HL-60/S4 (cell line): ENCODE measurements around the gene CYP1A2.
"Not testable (repeated sequence)": the region's sequence is repeated elsewhere in the genome, so short reads cannot be mapped to it uniquely, and the experiment has no call there.

Experiments
- in situ Hi-C: fragments of 300-500 bp; cut with MboI; formaldehyde crosslinking; loops from 2 replicates; pipeline ENCODE4 v1.14.3; 2022; ENCODE audit warnings: low sequenced_read_pairs

CYP1A2 gene

GRCh38 chr15:74748322-74748946 lies at the start of gene CYP1A2:
CYP1A2 (plus strand) TSS chr15:74748845; CDS start chr15:74749739, 894 bp downstream.
- in situ Hi-C loops, result no loop called here

GRCh38 chr15:74709011-74709410 lies 39.6 kb upstream of the CYP1A2 start:
- in situ Hi-C loops, result no loop called here

GRCh38 chr15:74709892-74710291 lies 38.8 kb upstream of the CYP1A2 start:
- in situ Hi-C loops, result no loop called here

- in situ Hi-C loops, result no loop called here
Observed at GRCh38 chr15:74710319-74711094, 38.1 kb upstream of the CYP1A2 start.

GRCh38 chr15:74712311-74712710 lies 36.3 kb upstream of the CYP1A2 start:
- in situ Hi-C loops, result no loop called here

GRCh38 chr15:74716651-74717050 lies 32.0 kb upstream of the CYP1A2 start:
- in situ Hi-C loops, result no loop called here

- in situ Hi-C loops, result no loop called here
Observed at GRCh38 chr15:74722591-74722990, 26.1 kb upstream of the CYP1A2 start.

GRCh38 chr15:74723187-74723586 lies 25.5 kb upstream of the CYP1A2 start:
- in situ Hi-C loops, result no loop called here

- in situ Hi-C loops, result no loop called here
Observed at GRCh38 chr15:74723754-74724334, 24.8 kb upstream of the CYP1A2 start.

GRCh38 chr15:74724570-74725224 lies 23.9 kb upstream of the CYP1A2 start:
- in situ Hi-C loops, result no loop called here

- in situ Hi-C loops, result no loop called here
Observed at GRCh38 chr15:74725225-74725774, 23.3 kb upstream of the CYP1A2 start, which contains the start of gene CYP1A1. CYP1A1 (minus strand) TSS chr15:74725528; CDS start chr15:74723097, 2,431 bp downstream.

GRCh38 chr15:74725845-74726773 lies 22.5 kb upstream of the CYP1A2 start:
- in situ Hi-C loops, result no loop called here

- in situ Hi-C loops, result no loop called here
Observed at GRCh38 chr15:74726774-74727164, 21.9 kb upstream of the CYP1A2 start.

- in situ Hi-C loops, result no loop called here
Observed at GRCh38 chr15:74727727-74728126, 20.9 kb upstream of the CYP1A2 start.

- in situ Hi-C loops, result not testable (repeated sequence)
Observed at GRCh38 chr15:74728699-74729098, 19.9 kb upstream of the CYP1A2 start.

- in situ Hi-C loops, result not testable (repeated sequence)
Observed at GRCh38 chr15:74729372-74729771, 19.3 kb upstream of the CYP1A2 start.

- in situ Hi-C loops, result no loop called here
Observed at GRCh38 chr15:74730619-74731316, 17.9 kb upstream of the CYP1A2 start.

- in situ Hi-C loops, result no loop called here
Observed at GRCh38 chr15:74732846-74733245, 15.8 kb upstream of the CYP1A2 start.

GRCh38 chr15:74733269-74733668 lies 15.4 kb upstream of the CYP1A2 start:
- in situ Hi-C loops, result no loop called here
